SK-N-SH (cell line): Measurements from ENCODE around the gene NTMT1. TPM values are rescaled to one million over a fixed set of nuclear protein-coding genes. Genes with fewer than 3 reads are reported as not detected.

Experiments
- CTCF ChIA-PET: fragments of 300-600, 350-600 bp; formaldehyde crosslinking; extraction: SDS; loops from one replicate; lab custom pipeline; 2021; lab: Yijun Ruan, JAX
- POLR2A ChIA-PET: fragments of 350-600 bp; sonication (Branson Sonifier 250); formaldehyde crosslinking; extraction: SDS; loops from one replicate; lab custom pipeline; 2020; ENCODE audit warnings: antibody characterized with exemption, inconsistent platforms; lab: Yijun Ruan, JAX
- DNase-seq: peaks from one replicate; pipeline ENCODE4 v3.0.0; 2012
- H2AFZ ChIP-seq: fragments of 200-600 bp; sonication (generic); 2 replicates; pipeline ENCODE4 v1.8.1; 2016; ENCODE audit warnings: antibody characterized with exemption, mild to moderate bottlenecking, low read depth
- H3F3A ChIP-seq: fragments of 200-600 bp; sonication (generic); replicated peaks from 2 replicates; pipeline ENCODE3; 2016; ENCODE audit warnings: antibody characterized with exemption, mild to moderate bottlenecking; ENCODE audit not compliant: insufficient read depth
- H3K27ac ChIP-seq, 2 experiments: fragments of 200-500 bp in 1 of 2; fragments of 200-600 bp in 1 of 2; sonication (Bioruptor generic) in 1 of 2; sonication (generic), shearing (Covaris generic) in 1 of 2; 2 replicates each; pipeline versions ENCODE4 v1.5.1 to v1.6.1; 2014 to 2016; ENCODE audit warnings: low read depth in 2 of 2, inconsistent platforms in 1 of 2, low read length in 1 of 2, mild to moderate bottlenecking in 1 of 2, mixed read lengths in 1 of 2
- H3K27me3 ChIP-seq: fragments of 200-600 bp; sonication (generic), shearing (Covaris generic); 2 replicates; pipeline ENCODE4 v1.6.1; 2016; ENCODE audit warnings: mixed run types; ENCODE audit not compliant: insufficient read depth
- H3K36me3 ChIP-seq, 2 experiments: fragments of 200-500 bp in 1 of 2; fragments of 200-600 bp in 1 of 2; sonication (Bioruptor generic) in 1 of 2; sonication (generic) in 1 of 2; replicated peaks in 1 of 2; 2 replicates each; pipeline versions ENCODE3 to v1.5.1; 2014 to 2016; ENCODE audit warnings: low read length in 1 of 2, mild to moderate bottlenecking in 1 of 2; ENCODE audit not compliant: insufficient read depth in 2 of 2, control insufficient read depth in 1 of 2
- H3K4me1 ChIP-seq, 2 experiments: fragments of 200-500 bp in 1 of 2; fragments of 200-600 bp in 1 of 2; sonication (Bioruptor generic) in 1 of 2; sonication (generic), shearing (Covaris generic) in 1 of 2; 2 replicates each; pipeline versions ENCODE4 v1.5.1 to v1.6.1; 2014 to 2016; ENCODE audit warnings: low read depth in 1 of 2, low read length in 1 of 2, mixed run types in 1 of 2; ENCODE audit not compliant: insufficient read depth in 2 of 2, control insufficient read depth in 1 of 2
- H3K4me2 ChIP-seq: fragments of 200-600 bp; sonication (generic), shearing (Covaris generic); 2 replicates; pipeline ENCODE4 v1.6.1; 2017; ENCODE audit warnings: mixed run types
- H3K4me3 ChIP-seq, 2 experiments: fragments of 200-500 bp in 1 of 2; fragments of 200-600 bp in 1 of 2; sonication (Bioruptor generic) in 1 of 2; sonication (generic), shearing (Covaris generic) in 1 of 2; 2 replicates each; pipeline versions ENCODE4 v1.5.1 to v1.8.1; 2014 to 2016; ENCODE audit warnings: low read depth in 2 of 2, inconsistent platforms in 1 of 2, low read length in 1 of 2, mild to moderate bottlenecking in 1 of 2, mixed read lengths in 1 of 2, moderate library complexity in 1 of 2
- H3K79me2 ChIP-seq: fragments of 200-600 bp; sonication (generic); 2 replicates; pipeline ENCODE4 v1.8.1; 2017; ENCODE audit warnings: mild to moderate bottlenecking; ENCODE audit not compliant: insufficient read depth
- H3K9ac ChIP-seq: fragments of 200-600 bp; sonication (generic); 2 replicates; pipeline ENCODE4 v1.6.1; 2017; ENCODE audit warnings: mixed run types
- H3K9me2 ChIP-seq: fragments of 200-600 bp; sonication (generic); 2 replicates; pipeline ENCODE4 v1.6.1; 2017; ENCODE audit warnings: mixed run types
- H3K9me3 ChIP-seq: fragments of 200-600 bp; sonication (generic); 2 replicates; pipeline ENCODE4 v1.6.1; 2017; ENCODE audit warnings: mixed run types, mild to moderate bottlenecking, moderate library complexity
- H4K20me1 ChIP-seq: fragments of 200-600 bp; sonication (generic); 2 replicates; pipeline ENCODE4 v1.6.1; 2017; ENCODE audit warnings: mild to moderate bottlenecking, mixed run types; ENCODE audit not compliant: insufficient read depth
- CHD2 ChIP-seq: fragments of 150-350 bp; IDR thresholded peaks from 2 replicates; pipeline ENCODE4 v1.6.1; 2018; ENCODE audit warnings: low read length; ENCODE audit not compliant: partially characterized antibody
- FOSL2 ChIP-seq: IDR thresholded peaks from 2 replicates; pipeline ENCODE4 v1.4.0; 2012; ENCODE audit warnings: low read depth, mild to moderate bottlenecking, moderate library complexity, borderline replicate concordance
- FOXM1 ChIP-seq: IDR thresholded peaks from 2 replicates; pipeline ENCODE4 v1.4.0; 2012; ENCODE audit warnings: low read depth, mild to moderate bottlenecking
- NRF1 ChIP-seq: IDR thresholded peaks from 2 replicates; pipeline ENCODE4 v1.6.1; 2012; ENCODE audit warnings: low read depth, mild to moderate bottlenecking, low read length
- POLR2AphosphoS5 ChIP-seq: IDR thresholded peaks from 2 replicates; pipeline ENCODE4 v1.6.1; 2012; ENCODE audit warnings: low read depth, low read length
- RAD21 ChIP-seq: IDR thresholded peaks from 2 replicates; pipeline ENCODE4 v1.6.1; 2012; ENCODE audit warnings: mild to moderate bottlenecking, low read length
- RXRA ChIP-seq: IDR thresholded peaks from 2 replicates; pipeline ENCODE4 v1.4.0; 2012; ENCODE audit warnings: low read depth, mild to moderate bottlenecking, borderline replicate concordance
- TCF12 ChIP-seq: IDR thresholded peaks from 2 replicates; pipeline ENCODE4 v1.4.0; 2012
- ZBTB33 ChIP-seq: IDR thresholded peaks from 2 replicates; pipeline ENCODE4 v1.4.0; 2012; ENCODE audit warnings: low read depth, borderline replicate concordance
- WGBS: methylation state at CpG from one replicate; pipeline ENCODE4 v1.1.6; 2017; ENCODE audit warnings: low lambda C conversion rate; 5-methylcytosine and 5-hydroxymethylcytosine counted together
- polyA plus RNA-seq, 3 experiments: library from polyadenylated mRNA; depleted of rRNA; stranded (reverse); fragments of >200 nt; gene quantifications; 2 replicates each; pipeline ENCODE4 v1.2.3, GENCODE V29; 2012
- TF ChIP-seq, protein P1 (sequence below): IDR thresholded peaks from 2 replicates; pipeline ENCODE4; 2012

The NTMT1 gene
- polyA plus RNA-seq, 1 of the 3 experiments (the other 2 are of a cell fraction), result 78.3 TPM

GRCh38 chr9:129637102-129637501, 11.1 kb downstream of the NTMT1 start:
- H3K9ac ChIP-seq, result no peak overlapping the region
- H3K36me3 ChIP-seq, result peaks cover 25 to 59% of the 10 kb centered on the region in 2 experiments
- peaks cover 57% of the 10 kb centered on the region for H4K20me1 ChIP-seq
- H3K79me2 ChIP-seq, result peaks cover 75% of the 10 kb centered on the region
- no peaks in the 10 kb centered on the region for H3K9me2 ChIP-seq
- H3K4me2 ChIP-seq, result no peak overlapping the region
- H2AFZ ChIP-seq, result no peak overlapping the region
- TF ChIP-seq POLR2AphosphoS5 (peak; percentile 27; the same call in 1 of the 2 replicates), FOSL2 (no peak)
- ChIA-PET CTCF (interaction anchor here (0.7 to 7.9 kb wide), 6 partner anchors 11 to 505 kb away, joined by 3 to 76 read pairs (median 4); partner anchors contain the start of gene NTMT1), POLR2A (no interaction called here)
- H3K27ac ChIP-seq, result no peak overlapping the region; a peak in 1 of 4 replicates
- H3K9me3 ChIP-seq, result no peaks in the 10 kb centered on the region
- H3K4me3 ChIP-seq, result no peak overlapping the region
- WGBS, result 100% methylated on average over 2 of the region's 9 CpGs
- peaks cover 16% of the 10 kb centered on the region for H3F3A ChIP-seq
- no peak for DNase-seq
- H3K27me3 ChIP-seq, result no peaks in the 10 kb centered on the region
- peaks cover 18 to 31% of the 10 kb centered on the region in 2 experiments for H3K4me1 ChIP-seq

DNA sequence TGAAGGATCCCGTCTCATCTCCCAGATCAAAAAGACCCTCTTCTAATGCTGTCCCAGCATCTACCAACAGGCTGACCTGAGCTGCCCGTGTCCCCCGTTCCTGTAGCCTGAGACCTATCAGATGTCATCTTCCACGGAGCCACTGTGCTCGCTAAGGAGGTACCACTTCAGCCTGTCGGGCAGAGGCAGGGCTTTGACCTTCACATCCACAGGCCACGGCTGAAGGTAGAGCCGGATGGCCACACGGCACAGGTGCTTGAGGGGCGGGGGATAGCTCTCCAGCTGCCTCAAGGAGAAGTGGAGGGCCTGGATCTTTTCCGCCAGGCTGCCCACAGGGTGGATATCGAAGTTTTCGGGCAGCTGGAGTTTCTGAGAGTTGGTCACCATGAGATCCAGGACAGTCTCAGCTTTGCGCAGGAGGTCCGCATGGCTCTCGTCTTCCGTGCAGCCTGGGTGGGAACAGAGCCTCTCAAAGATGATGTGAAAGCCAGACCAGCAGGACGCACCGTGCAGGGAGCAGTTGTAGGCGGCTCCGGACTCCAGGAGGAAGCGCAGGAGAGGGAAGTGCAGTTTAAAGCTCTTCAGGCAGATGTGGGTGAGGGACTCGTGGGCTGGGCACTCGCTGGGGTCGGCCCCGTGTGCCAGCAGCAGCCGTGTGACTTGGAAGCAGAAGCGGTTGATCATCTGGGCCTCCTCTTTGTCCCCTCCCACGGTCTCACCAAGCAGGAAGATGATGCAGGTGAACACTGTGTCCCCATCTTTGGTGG, 11.9 kb downstream of the NTMT1 start:
- Histone ChIP-seq H4K20me1 (peaks cover 49% of the 10 kb centered on the region), H3K9ac (no peak overlapping the region), H3K79me2 (peaks cover 68% of the 10 kb centered on the region), H3K9me2 (no peaks in the 10 kb centered on the region), H3K36me3 (peaks cover 25 to 55% of the 10 kb centered on the region in 2 experiments), H3F3A (peaks cover 16% of the 10 kb centered on the region), H2AFZ (no peak overlapping the region), H3K27ac (no peak overlapping the region; a peak in 1 of 4 replicates), H3K9me3 (no peaks in the 10 kb centered on the region), H3K4me1 (peaks cover 18 to 31% of the 10 kb centered on the region in 2 experiments), H3K4me2 (no peak overlapping the region), H3K4me3 (no peak overlapping the region), H3K27me3 (no peaks in the 10 kb centered on the region)
- ChIA-PET POLR2A (no interaction called here), CTCF (interaction anchor here (0.7 to 7.9 kb wide), 7 partner anchors 12 to 506 kb away, joined by 3 to 76 read pairs (median 4); partner anchors contain the start of gene NTMT1)
- DNase-seq, result no peak
- 92% methylated on average over 27 of the region's 29 CpGs for WGBS
- TF ChIP-seq RXRA (no peak), POLR2AphosphoS5 (0 out of 2 replicates have a peak, but pooled peaks have one; percentile 3)

DNA sequence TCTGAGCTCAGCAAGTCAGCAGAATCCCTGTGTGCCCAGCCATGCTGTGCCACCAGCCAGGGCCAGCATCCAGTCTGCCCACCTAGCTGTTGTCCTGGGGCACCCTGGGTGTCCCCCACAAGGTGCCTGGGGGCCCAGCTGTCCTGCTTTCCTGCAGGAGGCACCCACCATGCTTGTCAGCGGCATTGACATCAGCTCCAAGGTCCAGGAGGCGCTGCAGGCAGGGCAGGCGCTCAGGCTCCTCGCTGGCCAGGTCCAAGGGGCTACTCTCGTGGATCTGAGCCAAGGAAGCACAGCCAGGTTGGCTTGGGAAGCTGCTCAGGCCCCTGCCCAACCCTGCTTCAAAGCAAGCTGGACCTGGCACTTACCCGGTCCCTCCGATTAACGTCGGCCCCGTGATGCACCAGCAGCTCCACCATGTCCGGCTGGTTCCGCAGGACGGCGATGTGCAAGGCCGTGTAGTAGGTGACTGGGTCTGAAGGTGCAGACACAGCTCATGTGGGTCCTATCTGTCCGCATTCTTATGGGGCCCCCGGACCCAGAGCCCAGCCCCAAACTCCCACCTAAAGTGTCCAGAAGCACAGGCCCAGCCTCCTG, 13.2 kb downstream of the NTMT1 start:
- Histone ChIP-seq H4K20me1 (peaks cover 36% of the 10 kb centered on the region), H2AFZ (no peak overlapping the region), H3K4me1 (peaks cover 18 to 31% of the 10 kb centered on the region in 2 experiments), H3K4me2 (peak overlapping the region; percentile 98; the same call in 1 of the 2 replicates), H3K9me2 (no peaks in the 10 kb centered on the region), H3K9me3 (no peaks in the 10 kb centered on the region), H3K27me3 (no peaks in the 10 kb centered on the region), H3K9ac (peak overlapping the region; percentile 85; the same call in 1 of the 2 replicates), H3K27ac (peak overlapping the region; percentile 54 to 92), H3K79me2 (peaks cover 55% of the 10 kb centered on the region), H3F3A (peaks cover 19% of the 10 kb centered on the region), H3K36me3 (peaks cover 16 to 46% of the 10 kb centered on the region in 2 experiments), H3K4me3 (peak overlapping the region in 1 of 2 experiments; percentile 99; a peak in 1 of 4 replicates)
- 94% methylated on average over 16 of the region's 17 CpGs for WGBS
- ChIA-PET CTCF (interaction anchor here (1.2 to 7.9 kb wide), 16 partner anchors 9 to 508 kb away, joined by 3 to 81 read pairs (median 7); partner anchors contain the start of genes C9orf50 and NTMT1), POLR2A (interaction anchor here (0.5 to 2.4 kb wide), 8 partner anchors 9 to 145 kb away, joined by 3 to 15 read pairs (median 4); partner anchors contain the start of genes C9orf50 and NTMT1)
- no peak for DNase-seq
- TF ChIP-seq, protein P1, sequence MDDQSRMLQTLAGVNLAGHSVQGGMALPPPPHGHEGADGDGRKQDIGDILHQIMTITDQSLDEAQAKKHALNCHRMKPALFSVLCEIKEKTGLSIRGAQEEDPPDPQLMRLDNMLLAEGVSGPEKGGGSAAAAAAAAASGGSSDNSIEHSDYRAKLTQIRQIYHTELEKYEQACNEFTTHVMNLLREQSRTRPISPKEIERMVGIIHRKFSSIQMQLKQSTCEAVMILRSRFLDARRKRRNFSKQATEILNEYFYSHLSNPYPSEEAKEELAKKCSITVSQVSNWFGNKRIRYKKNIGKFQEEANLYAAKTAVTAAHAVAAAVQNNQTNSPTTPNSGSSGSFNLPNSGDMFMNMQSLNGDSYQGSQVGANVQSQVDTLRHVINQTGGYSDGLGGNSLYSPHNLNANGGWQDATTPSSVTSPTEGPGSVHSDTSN, result no peak
- no peak for TF ChIP-seq CHD2
- no peak for TF ChIP-seq RAD21
- no peak for TF ChIP-seq NRF1
- no peak for TF ChIP-seq FOXM1
- no peak for TF ChIP-seq ZBTB33
- TF ChIP-seq TCF12, result no peak
